PC-9 (cell line): ENCODE data around the gene AVEN. TPM values are rescaled to one million over a fixed set of nuclear protein-coding genes. Genes with fewer than 3 reads are reported as not detected.
A peak's percentile ranks its signal among the peaks of the same experiment; 100 is the strongest.

Experiments
- Bru-seq: library from RNA; stranded (reverse); fragments of 400-500 nt; gene quantifications from one replicate; lab custom pipeline; 2021; lab: Mats Ljungman, UMichigan
- BruChase-seq, 2 experiments: library from RNA; stranded (reverse); fragments of 400-500 nt; gene quantifications; one replicate each; lab custom pipeline; 2021; lab: Mats Ljungman, UMichigan
- BruUV-seq: library from RNA; stranded (reverse); fragments of 400-500 nt; replicated peaks from 2 replicates; lab custom pipeline; 2021; lab: Mats Ljungman, UMichigan
- CTCF ChIA-PET: fragments of 300-600 bp; sonication (Branson Sonifier 250); formaldehyde crosslinking; loops from one replicate; lab custom pipeline; 2022; ENCODE audit warnings: antibody characterized with exemption; lab: Charles Lee
- POLR2A ChIA-PET: fragments of 300-600 bp; sonication (Branson Sonifier 250); formaldehyde crosslinking; loops from one replicate; lab custom pipeline; 2022; ENCODE audit warnings: antibody characterized with exemption; ENCODE audit not compliant: unreplicated experiment; lab: Charles Lee
- DNase-seq, 2 experiments: peaks; one replicate each; pipeline versions ENCODE4 v3.0.0 to v3.0.0-alpha.2; 2015 to 2022; ENCODE audit warnings: mixed read lengths in 1 of 2
- H2AFZ ChIP-seq: fragments of 200-600 bp; sonication (generic); 2 replicates; pipeline ENCODE4 v1.8.1; 2017; ENCODE audit warnings: antibody characterized with exemption
- H3F3A ChIP-seq: fragments of 200-600 bp; sonication (generic); 2 replicates; pipeline ENCODE4 v1.8.1; 2017; ENCODE audit warnings: antibody characterized with exemption, mild to moderate bottlenecking, low read depth; ENCODE audit not compliant: insufficient read depth
- H3K27ac ChIP-seq: fragments of 200-600 bp; sonication (generic); 2 replicates; pipeline ENCODE4 v1.6.1; 2016; ENCODE audit warnings: mixed run types
- H3K27me3 ChIP-seq: fragments of 200-600 bp; sonication (generic); 2 replicates; pipeline ENCODE4 v1.6.1; 2016; ENCODE audit warnings: low read depth, mixed run types; ENCODE audit not compliant: insufficient read depth
- H3K36me3 ChIP-seq: fragments of 200-600 bp; sonication (generic); 2 replicates; pipeline ENCODE4 v1.6.1; 2016; ENCODE audit warnings: low read depth, mixed run types
- H3K4me1 ChIP-seq: fragments of 200-600 bp; sonication (generic); replicated peaks from 2 replicates; pipeline ENCODE4 v1.6.1; 2016; ENCODE audit warnings: mixed run types; ENCODE audit not compliant: insufficient read depth
- H3K4me2 ChIP-seq: fragments of 200-600 bp; sonication (generic); 2 replicates; pipeline ENCODE4 v1.6.1; 2017; ENCODE audit warnings: mixed run types
- H3K4me3 ChIP-seq: fragments of 200-600 bp; sonication (generic); 2 replicates; pipeline ENCODE4 v1.6.1; 2016; ENCODE audit warnings: mixed run types
- H3K79me2 ChIP-seq: fragments of 200-600 bp; sonication (generic); 2 replicates; pipeline ENCODE4 v1.6.1; 2017; ENCODE audit warnings: low read depth, mixed run types
- H3K9me2 ChIP-seq: fragments of 200-600 bp; sonication (generic); 2 replicates; pipeline ENCODE4 v1.8.1; 2017; ENCODE audit warnings: mild to moderate bottlenecking; ENCODE audit not compliant: insufficient read depth
- H3K9me3 ChIP-seq: fragments of 200-600 bp; sonication (generic); 2 replicates; pipeline ENCODE4 v1.8.1; 2016; ENCODE audit warnings: low read depth; ENCODE audit not compliant: insufficient read depth
- H4K20me1 ChIP-seq: fragments of 200-600 bp; sonication (generic); 2 replicates; pipeline ENCODE4 v1.8.1; 2017; ENCODE audit not compliant: insufficient read depth
- EZH2 ChIP-seq: fragments of 200-600 bp; sonication (generic); IDR thresholded peaks from 2 replicates; pipeline ENCODE4 v1.8.0; 2017; ENCODE audit warnings: antibody characterized with exemption, low read depth
- intact Hi-C: fragments of 100-400 bp; cut with micrococcal nuclease; formaldehyde crosslinking; loops from one replicate; pipeline ENCODE4 v1.10.0; 2022; ENCODE audit not compliant: unreplicated experiment
- long read RNA-seq: library from polyadenylated mRNA; stranded (forward); transcript quantifications from one replicate; pipeline ENCODE4 v2.0.0, GENCODE V29; 2022
- total RNA-seq: library from RNA; stranded (reverse); gene quantifications from 2 replicates; pipeline ENCODE4 v1.2.3, GENCODE V29; 2021
- TF ChIP-seq, protein P1 (sequence below): fragments of 200-600 bp; sonication (generic); conservative IDR thresholded peaks from 2 replicates; pipeline ENCODE4 v1.6.1; 2017; ENCODE audit warnings: mixed run types, antibody characterized with exemption, mild to moderate bottlenecking, moderate library complexity

AVEN gene, protein sequence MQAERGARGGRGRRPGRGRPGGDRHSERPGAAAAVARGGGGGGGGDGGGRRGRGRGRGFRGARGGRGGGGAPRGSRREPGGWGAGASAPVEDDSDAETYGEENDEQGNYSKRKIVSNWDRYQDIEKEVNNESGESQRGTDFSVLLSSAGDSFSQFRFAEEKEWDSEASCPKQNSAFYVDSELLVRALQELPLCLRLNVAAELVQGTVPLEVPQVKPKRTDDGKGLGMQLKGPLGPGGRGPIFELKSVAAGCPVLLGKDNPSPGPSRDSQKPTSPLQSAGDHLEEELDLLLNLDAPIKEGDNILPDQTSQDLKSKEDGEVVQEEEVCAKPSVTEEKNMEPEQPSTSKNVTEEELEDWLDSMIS
- total RNA-seq (8.7 and 11.3 TPM in 2 replicates), Bru-seq, nascent RNA (percentile 56 among the genes with signal in this experiment), BruChase-seq, experiment 1, labeled RNA remaining after a 2-hour chase (percentile 46 among the genes with signal in this experiment), BruChase-seq, experiment 2, labeled RNA remaining after a 6-hour chase (percentile 41 among the genes with signal in this experiment)
- long read RNA-seq, transcript AVEN-201 (6 exons, 1,605 nt) = major isoform, 17 of 23 reads
- long read RNA-seq, partial matches to known transcripts = 1 of 23 reads
- long read RNA-seq, other reads (novel, unspliced or antisense) = 5 of 23 reads

DNA sequence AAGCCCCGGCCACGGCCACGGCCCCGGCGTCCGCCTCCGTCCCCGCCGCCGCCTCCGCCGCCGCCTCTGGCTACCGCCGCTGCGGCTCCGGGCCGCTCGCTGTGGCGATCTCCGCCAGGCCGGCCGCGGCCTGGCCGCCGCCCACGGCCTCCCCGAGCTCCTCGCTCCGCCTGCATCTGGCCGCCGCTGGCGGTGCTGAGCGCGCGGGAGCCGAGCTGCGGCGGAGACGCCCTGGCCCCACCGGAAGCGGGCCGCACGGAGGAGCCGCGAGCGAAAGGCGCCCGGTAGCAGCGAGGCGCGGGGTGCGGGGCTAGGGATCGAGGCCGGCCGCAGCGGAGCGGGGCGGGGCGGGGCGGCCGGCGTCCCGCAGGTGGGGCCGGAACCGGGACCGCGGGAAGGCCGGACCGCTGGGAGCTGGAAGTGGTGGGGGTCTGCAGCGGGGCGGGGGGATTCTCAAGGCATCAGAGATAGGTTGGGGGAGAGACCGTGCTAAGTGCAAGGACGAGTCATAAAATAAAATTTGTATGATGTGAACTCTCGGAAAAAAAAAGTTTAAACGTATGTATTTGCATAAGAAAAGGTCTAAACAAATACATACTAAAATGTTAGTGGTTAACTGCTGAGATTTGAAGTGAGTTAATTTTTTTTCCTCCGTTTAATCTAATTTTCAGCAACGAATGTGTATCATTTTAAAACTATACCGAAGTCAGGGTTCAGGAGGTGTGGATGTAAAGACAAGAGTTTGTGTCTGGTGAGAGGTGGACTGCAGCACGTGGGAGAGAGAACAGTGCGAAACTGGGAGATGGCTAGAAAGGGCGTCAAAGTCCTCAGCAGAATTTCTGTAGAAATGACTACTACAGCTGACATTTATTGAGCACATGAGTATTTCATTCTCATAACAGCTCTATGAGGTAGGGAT is at the start of gene AVEN:
Gene AVEN (minus strand): TSS at position 334 of the 919 bp plus-strand sequence. CDS start 158 bp downstream, at position 176.
- H3K9me2 ChIP-seq = no peaks in the 10 kb centered on the region
- no peaks in the 10 kb centered on the region for H3K9me3 ChIP-seq
- H3F3A ChIP-seq = no peaks in the 10 kb centered on the region
- intact Hi-C loops = no loop called here
- no peaks in the 10 kb centered on the region for H3K36me3 ChIP-seq
- no peak for DNase-seq
- H3K4me1 ChIP-seq = peaks cover 7% of the 10 kb centered on the region; the same call in 1 of the 2 replicates
- peaks cover 5% of the 10 kb centered on the region for H3K79me2 ChIP-seq
- H3K4me3 ChIP-seq = peak within 1 kb of the TSS; percentile 62
- BruUV-seq = TSS peak; percentile 72
- ChIA-PET POLR2A (interaction anchor here (1.3 kb wide), 1 partner anchor 10 kb away, joined by 5 read pairs; no protein-coding TSS in a partner anchor), CTCF (interaction anchor here (0.6 kb wide), 1 partner anchor 23 kb away, joined by 7 read pairs; no protein-coding TSS in a partner anchor)
- peak within 1 kb of the TSS; percentile 89 for H2AFZ ChIP-seq
- no peaks in the 10 kb centered on the region for H3K27me3 ChIP-seq
- H3K27ac ChIP-seq = no peak within 1 kb of the TSS
- H4K20me1 ChIP-seq = no peaks in the 10 kb centered on the region
- no peak for TF ChIP-seq EZH2
- TF ChIP-seq, protein P1, sequence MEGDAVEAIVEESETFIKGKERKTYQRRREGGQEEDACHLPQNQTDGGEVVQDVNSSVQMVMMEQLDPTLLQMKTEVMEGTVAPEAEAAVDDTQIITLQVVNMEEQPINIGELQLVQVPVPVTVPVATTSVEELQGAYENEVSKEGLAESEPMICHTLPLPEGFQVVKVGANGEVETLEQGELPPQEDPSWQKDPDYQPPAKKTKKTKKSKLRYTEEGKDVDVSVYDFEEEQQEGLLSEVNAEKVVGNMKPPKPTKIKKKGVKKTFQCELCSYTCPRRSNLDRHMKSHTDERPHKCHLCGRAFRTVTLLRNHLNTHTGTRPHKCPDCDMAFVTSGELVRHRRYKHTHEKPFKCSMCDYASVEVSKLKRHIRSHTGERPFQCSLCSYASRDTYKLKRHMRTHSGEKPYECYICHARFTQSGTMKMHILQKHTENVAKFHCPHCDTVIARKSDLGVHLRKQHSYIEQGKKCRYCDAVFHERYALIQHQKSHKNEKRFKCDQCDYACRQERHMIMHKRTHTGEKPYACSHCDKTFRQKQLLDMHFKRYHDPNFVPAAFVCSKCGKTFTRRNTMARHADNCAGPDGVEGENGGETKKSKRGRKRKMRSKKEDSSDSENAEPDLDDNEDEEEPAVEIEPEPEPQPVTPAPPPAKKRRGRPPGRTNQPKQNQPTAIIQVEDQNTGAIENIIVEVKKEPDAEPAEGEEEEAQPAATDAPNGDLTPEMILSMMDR = no peak
- H3K4me2 ChIP-seq = peak within 1 kb of the TSS; percentile 90

DNA sequence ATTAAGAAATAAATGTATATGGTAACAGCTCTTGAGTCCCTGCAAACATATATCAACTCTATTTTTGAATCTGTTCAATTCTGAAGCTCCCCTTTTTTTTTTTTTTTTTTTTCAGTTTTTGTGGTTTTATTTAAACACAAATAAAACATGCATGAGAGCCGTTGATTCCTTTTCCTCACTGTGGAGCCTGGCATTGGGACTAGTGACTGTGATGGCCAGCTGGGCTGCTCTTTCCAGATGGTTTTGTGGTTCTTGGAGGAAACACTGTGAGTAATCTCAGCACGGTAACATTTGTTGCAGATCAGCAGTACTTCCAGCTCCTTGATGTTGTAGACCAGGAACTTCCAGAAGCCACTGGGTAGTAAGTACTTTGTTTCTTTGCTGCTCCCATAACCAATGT is 46.7 kb upstream of the AVEN start:
- H3K27me3 ChIP-seq = no peaks in the 10 kb centered on the region

More for the DNA sequence above, 46.7 kb upstream of the AVEN start:
- no TSS peak for BruUV-seq
- Histone ChIP-seq H3K4me3 (no peak overlapping the region), H3K4me1 (no peaks in the 10 kb centered on the region), H3K36me3 (no peaks in the 10 kb centered on the region), H3K9me2 (no peaks in the 10 kb centered on the region), H4K20me1 (no peaks in the 10 kb centered on the region), H3K9me3 (no peaks in the 10 kb centered on the region), H3K4me2 (no peak overlapping the region), H3K27ac (no peak overlapping the region), H3K79me2 (no peaks in the 10 kb centered on the region), H3F3A (no peaks in the 10 kb centered on the region), H2AFZ (no peak overlapping the region)
- CTCF ChIA-PET = no interaction called here
- no peak for TF ChIP-seq EZH2
- TF ChIP-seq, protein P1 = no peak
- DNase-seq = no peak
- intact Hi-C loops = no loop called here
- POLR2A ChIA-PET = no interaction called here
